SK-N-SH treated with all-trans-retinoic acid at 6 μM for 48 hours (cell line): ENCODE data around the gene PGAM5.

Experiments used
- ARNTL ChIP-seq: fragments of 450-650 bp; formaldehyde crosslinking; IDR thresholded peaks from 2 replicates; pipeline ENCODE4 v1.5.0; 2020; ENCODE audit warnings: low read depth, mild to moderate bottlenecking, moderate library complexity, borderline replicate concordance
- ESRRG ChIP-seq: fragments of 250-450 bp; sonication (Bioruptor Pico); IDR thresholded peaks from 2 replicates; pipeline ENCODE4 v1.6.1; 2021; ENCODE audit warnings: mild to moderate bottlenecking
- OSR1 ChIP-seq: fragments of 250-450 bp; sonication (Bioruptor Pico); IDR thresholded peaks from 2 replicates; pipeline ENCODE4 v1.8.0; 2022; ENCODE audit warnings: moderate library complexity, mild to moderate bottlenecking, inconsistent platforms
- ZC3H10 ChIP-seq: fragments of 250-450 bp; sonication (Bioruptor Pico); IDR thresholded peaks from 2 replicates; pipeline ENCODE4 v1.5.1; 2021; ENCODE audit warnings: mild to moderate bottlenecking, moderate library complexity
- ZFP30 ChIP-seq: fragments of 450-650 bp; formaldehyde crosslinking; IDR thresholded peaks from 2 replicates; pipeline ENCODE4 v1.5.0; 2022; ENCODE audit warnings: mild to moderate bottlenecking, moderate library complexity
- ZNF565 ChIP-seq: fragments of 450-650 bp; formaldehyde crosslinking; conservative IDR thresholded peaks from 2 replicates; pipeline ENCODE4 v1.5.0; 2020; ENCODE audit warnings: low read depth, mild to moderate bottlenecking, moderate library complexity
- TF ChIP-seq, protein P1 (sequence below): fragments of 250-450 bp; sonication (Bioruptor Pico); IDR thresholded peaks from 2 replicates; pipeline ENCODE4 v1.8.0; 2020; ENCODE audit warnings: mild to moderate bottlenecking, moderate library complexity, borderline replicate concordance

DNA sequence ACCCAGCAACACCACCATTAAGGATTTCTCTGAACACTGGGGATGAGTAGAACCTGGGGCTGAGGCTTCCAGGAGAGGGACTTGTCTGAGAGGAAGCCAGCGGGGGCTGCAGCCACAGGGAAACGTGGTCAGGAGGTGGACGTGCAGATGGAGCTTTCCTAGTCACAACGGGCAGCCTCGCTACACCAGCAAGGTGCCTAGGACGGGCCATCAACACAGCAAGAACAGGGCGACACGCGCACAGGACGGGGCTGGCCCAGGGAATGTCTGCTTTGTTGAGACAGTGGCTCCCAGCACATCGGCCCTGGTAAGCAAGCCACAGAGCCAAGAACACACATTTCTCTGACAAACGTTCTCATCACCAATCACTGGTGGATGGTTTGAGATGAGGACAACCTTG lies 25.7 kb downstream of the PGAM5 start:
- TF ChIP-seq ESRRG (CRISPR knock-in tag) = no peak
- TF ChIP-seq ZFP30 (CRISPR knock-in tag) = no peak
- TF ChIP-seq ARNTL = no peak
- TF ChIP-seq, protein P1, sequence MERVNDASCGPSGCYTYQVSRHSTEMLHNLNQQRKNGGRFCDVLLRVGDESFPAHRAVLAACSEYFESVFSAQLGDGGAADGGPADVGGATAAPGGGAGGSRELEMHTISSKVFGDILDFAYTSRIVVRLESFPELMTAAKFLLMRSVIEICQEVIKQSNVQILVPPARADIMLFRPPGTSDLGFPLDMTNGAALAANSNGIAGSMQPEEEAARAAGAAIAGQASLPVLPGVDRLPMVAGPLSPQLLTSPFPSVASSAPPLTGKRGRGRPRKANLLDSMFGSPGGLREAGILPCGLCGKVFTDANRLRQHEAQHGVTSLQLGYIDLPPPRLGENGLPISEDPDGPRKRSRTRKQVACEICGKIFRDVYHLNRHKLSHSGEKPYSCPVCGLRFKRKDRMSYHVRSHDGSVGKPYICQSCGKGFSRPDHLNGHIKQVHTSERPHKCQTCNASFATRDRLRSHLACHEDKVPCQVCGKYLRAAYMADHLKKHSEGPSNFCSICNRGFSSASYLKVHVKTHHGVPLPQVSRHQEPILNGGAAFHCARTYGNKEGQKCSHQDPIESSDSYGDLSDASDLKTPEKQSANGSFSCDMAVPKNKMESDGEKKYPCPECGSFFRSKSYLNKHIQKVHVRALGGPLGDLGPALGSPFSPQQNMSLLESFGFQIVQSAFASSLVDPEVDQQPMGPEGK (CRISPR knock-in tag) = no peak
- TF ChIP-seq ZC3H10 (CRISPR knock-in tag) = no peak
- TF ChIP-seq OSR1 (CRISPR knock-in tag) = no peak
- TF ChIP-seq ZNF565 (CRISPR knock-in tag) = no peak
